Peyer's patch (tissue), 4 donors: ENCODE data around the gene ZDHHC22.

Experiments used
- POLR2A ChIP-seq, 2 donors: fragments of 450-650 bp; IDR thresholded peaks; one replicate each; pipeline ENCODE4 v1.5.1; 2017; ENCODE audit warnings: antibody characterized with exemption in 2 of 2, mild to moderate bottlenecking in 2 of 2, moderate library complexity in 2 of 2
- TF ChIP-seq, protein P1 (sequence below), 6 experiments: fragments of 450-650 bp in 4 of 6; fragments of 200-600 bp in 2 of 6; sonication (generic) in 1 of 6; IDR thresholded peaks; one replicate each; pipeline ENCODE4 v1.5.1; 2017 to 2019; ENCODE audit warnings: antibody characterized with exemption in 6 of 6, mild to moderate bottlenecking in 3 of 6, moderate library complexity in 1 of 6

DNA sequence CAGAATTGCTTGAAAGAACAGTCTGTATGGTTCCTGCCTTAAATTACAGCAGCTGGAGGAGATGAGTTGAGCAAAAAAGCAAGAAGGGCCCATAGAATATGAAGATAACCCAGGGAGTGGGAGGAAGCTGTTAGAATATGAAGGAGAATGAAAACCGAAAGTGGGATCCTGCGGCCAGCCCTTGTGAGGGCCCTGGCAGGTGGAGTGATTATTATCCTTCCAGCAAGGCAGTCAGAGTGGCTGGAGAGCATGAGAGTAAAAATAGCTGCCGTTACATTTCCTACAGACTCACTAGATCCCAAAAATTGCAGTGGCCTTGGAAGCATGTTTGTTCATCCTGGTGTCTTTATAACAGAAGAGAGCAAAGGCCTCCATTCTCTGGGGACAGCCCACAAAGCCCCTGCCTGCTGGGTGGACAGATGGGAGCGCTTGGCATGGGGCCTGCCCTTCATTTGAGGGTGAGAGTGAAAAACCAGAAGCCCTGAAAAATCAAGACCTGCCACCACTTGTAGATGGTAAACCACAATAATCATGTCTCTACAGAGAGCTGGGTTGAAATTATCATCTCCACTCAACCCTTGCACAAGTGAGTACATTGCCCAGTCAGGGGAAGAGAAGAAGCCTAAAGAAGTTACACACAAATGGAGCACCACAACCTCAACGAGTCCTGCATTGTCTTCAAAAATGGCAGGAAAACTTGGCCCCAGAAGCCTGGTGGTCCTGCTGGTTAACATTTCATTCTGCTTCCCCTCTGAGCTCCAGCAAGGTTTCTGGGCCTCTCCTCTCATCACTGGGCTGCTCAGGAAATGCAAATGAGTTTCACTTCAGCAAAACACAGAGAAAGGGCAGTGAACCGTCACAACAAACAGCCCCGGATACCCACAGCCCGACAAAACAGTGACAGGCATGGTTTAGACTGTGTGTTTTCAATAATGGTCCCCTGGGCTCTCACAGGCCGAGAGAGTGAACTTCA is 20.5 kb downstream of the ZDHHC22 start:
- TF ChIP-seq, protein P1, sequence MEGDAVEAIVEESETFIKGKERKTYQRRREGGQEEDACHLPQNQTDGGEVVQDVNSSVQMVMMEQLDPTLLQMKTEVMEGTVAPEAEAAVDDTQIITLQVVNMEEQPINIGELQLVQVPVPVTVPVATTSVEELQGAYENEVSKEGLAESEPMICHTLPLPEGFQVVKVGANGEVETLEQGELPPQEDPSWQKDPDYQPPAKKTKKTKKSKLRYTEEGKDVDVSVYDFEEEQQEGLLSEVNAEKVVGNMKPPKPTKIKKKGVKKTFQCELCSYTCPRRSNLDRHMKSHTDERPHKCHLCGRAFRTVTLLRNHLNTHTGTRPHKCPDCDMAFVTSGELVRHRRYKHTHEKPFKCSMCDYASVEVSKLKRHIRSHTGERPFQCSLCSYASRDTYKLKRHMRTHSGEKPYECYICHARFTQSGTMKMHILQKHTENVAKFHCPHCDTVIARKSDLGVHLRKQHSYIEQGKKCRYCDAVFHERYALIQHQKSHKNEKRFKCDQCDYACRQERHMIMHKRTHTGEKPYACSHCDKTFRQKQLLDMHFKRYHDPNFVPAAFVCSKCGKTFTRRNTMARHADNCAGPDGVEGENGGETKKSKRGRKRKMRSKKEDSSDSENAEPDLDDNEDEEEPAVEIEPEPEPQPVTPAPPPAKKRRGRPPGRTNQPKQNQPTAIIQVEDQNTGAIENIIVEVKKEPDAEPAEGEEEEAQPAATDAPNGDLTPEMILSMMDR (IDR thresholded peaks at IDR 0.05), result no peak
- no peak for TF ChIP-seq POLR2A (IDR thresholded peaks at IDR 0.05)
